Measurements from ENCODE around the gene USP35.

Gene USP35

GRCh38 chr11:78188286-78189173 is at the start of gene USP35, which contains the start of gene KCTD21:
Gene USP35, plus strand, starts transcription at chr11:78188919. Its CDS starts 7,327 bp downstream, at chr11:78196246.
Gene KCTD21, minus strand, starts transcription at chr11:78188626. Its CDS starts 14,072 bp downstream, at chr11:78174554.
- DNase-seq (ENCODE audit: low spot score) = peak; percentile 95

- peak; percentile 97 for DNase-seq (ENCODE audit: low spot score)
Observed at GRCh38 chr11:78139422-78140391, 49.0 kb upstream of the USP35 start, which contains the start of gene ALG8. Gene ALG8, minus strand, starts transcription at chr11:78139626. Its CDS starts 38 bp downstream, at chr11:78139588.

- no peak for DNase-seq (ENCODE audit: low spot score)
Observed at GRCh38 chr11:78140392-78141077, 48.2 kb upstream of the USP35 start.

- DNase-seq (ENCODE audit: low spot score) = no peak
Observed at GRCh38 chr11:78145511-78146025, 43.2 kb upstream of the USP35 start.

- DNase-seq (ENCODE audit: low spot score) = no peak
Observed at GRCh38 chr11:78147807-78148206, 40.9 kb upstream of the USP35 start.

- no peak for DNase-seq (ENCODE audit: low spot score)
Observed at GRCh38 chr11:78149646-78150045, 39.1 kb upstream of the USP35 start.

- DNase-seq (ENCODE audit: low spot score) = no peak
Observed at GRCh38 chr11:78150346-78150745, 38.4 kb upstream of the USP35 start.

GRCh38 chr11:78150754-78151153 is 38.0 kb upstream of the USP35 start:
- DNase-seq (ENCODE audit: low spot score) = no peak

- DNase-seq (ENCODE audit: low spot score) = no peak
Observed at GRCh38 chr11:78151804-78152203, 36.9 kb upstream of the USP35 start.

GRCh38 chr11:78156127-78156844 is 32.4 kb upstream of the USP35 start:
- no peak for DNase-seq (ENCODE audit: low spot score)

GRCh38 chr11:78158987-78159652 is 29.6 kb upstream of the USP35 start:
- DNase-seq (ENCODE audit: low spot score) = no peak

- no peak for DNase-seq (ENCODE audit: low spot score)
Observed at GRCh38 chr11:78160557-78160956, 28.2 kb upstream of the USP35 start.

- DNase-seq (ENCODE audit: low spot score) = no peak
Observed at GRCh38 chr11:78161346-78161745, 27.4 kb upstream of the USP35 start.

- no peak for DNase-seq (ENCODE audit: low spot score)
Observed at GRCh38 chr11:78161962-78162371, 26.8 kb upstream of the USP35 start.

- no peak for DNase-seq (ENCODE audit: low spot score)
Observed at GRCh38 chr11:78163828-78164227, 24.9 kb upstream of the USP35 start.

- no peak for DNase-seq (ENCODE audit: low spot score)
Observed at GRCh38 chr11:78164471-78164870, 24.2 kb upstream of the USP35 start.

GRCh38 chr11:78166855-78167469 is 21.8 kb upstream of the USP35 start:
- no peak for DNase-seq (ENCODE audit: low spot score)

- no peak for DNase-seq (ENCODE audit: low spot score)
Observed at GRCh38 chr11:78168539-78169477, 19.9 kb upstream of the USP35 start.

- no peak for DNase-seq (ENCODE audit: low spot score)
Observed at GRCh38 chr11:78170413-78170812, 18.3 kb upstream of the USP35 start.

Data from activated CD4-positive, alpha-beta T cell treated with anti-CD3 and anti-CD28 coated beads, Interleukin-2, Interleukin-4, amounts not matched to agents 100 ng/mL and 50 ng/mL, durations not matched to agents 16 hours and 8 hours (primary cell).